Fibroblast of skin of right quadriceps (primary cell): ENCODE data around the gene YY2.
"Not testable (repeated sequence)": the region's sequence is repeated elsewhere in the genome, so short reads cannot be mapped to it uniquely, and the experiment has no call there.

Source experiments
- DNase-seq: peaks from one replicate; pipeline ENCODE4 v3.0.0-alpha.2; 2013

The YY2 gene

GRCh38 chrX:21855937-21856415 lies at the start of gene YY2:
Gene YY2, plus strand, starts transcription at chrX:21855987. Its CDS starts 498 bp downstream, at chrX:21856485.
- no peak for DNase-seq

- DNase-seq: peak; percentile 0
Measured at GRCh38 chrX:21806691-21807090, 49.1 kb upstream of the YY2 start.

- no peak for DNase-seq
Measured at GRCh38 chrX:21811832-21812231, 44.0 kb upstream of the YY2 start.

GRCh38 chrX:21812628-21813027 lies 43.2 kb upstream of the YY2 start:
- no peak for DNase-seq

- DNase-seq: no peak
Measured at GRCh38 chrX:21813612-21814368, 42.0 kb upstream of the YY2 start.

GRCh38 chrX:21816136-21816535 lies 39.7 kb upstream of the YY2 start:
- DNase-seq: no peak

GRCh38 chrX:21820170-21820569 lies 35.6 kb upstream of the YY2 start:
- not testable (repeated sequence) for DNase-seq

GRCh38 chrX:21821875-21822274 lies 33.9 kb upstream of the YY2 start:
- no peak for DNase-seq

- no peak for DNase-seq
Measured at GRCh38 chrX:21831496-21831895, 24.3 kb upstream of the YY2 start.

GRCh38 chrX:21837056-21837455 lies 18.7 kb upstream of the YY2 start:
- no peak for DNase-seq

GRCh38 chrX:21838937-21839333 lies 16.9 kb upstream of the YY2 start:
- DNase-seq: peak; percentile 1

GRCh38 chrX:21839334-21840192 lies 16.2 kb upstream of the YY2 start, which contains the start of gene MBTPS2:
Gene MBTPS2, plus strand, starts transcription at chrX:21839617. Its CDS starts 118 bp downstream, at chrX:21839735.
- DNase-seq: peak; percentile 88

- no peak for DNase-seq
Measured at GRCh38 chrX:21840193-21840545, 15.6 kb upstream of the YY2 start.

- no peak for DNase-seq
Measured at GRCh38 chrX:21843179-21843578, 12.6 kb upstream of the YY2 start.

GRCh38 chrX:21845096-21845495 lies 10.7 kb upstream of the YY2 start:
- DNase-seq: no peak

- no peak for DNase-seq
Measured at GRCh38 chrX:21847342-21847741, 8.4 kb upstream of the YY2 start.

- no peak for DNase-seq
Measured at GRCh38 chrX:21853578-21853977, 2.2 kb upstream of the YY2 start.

- no peak for DNase-seq
Measured at GRCh38 chrX:21856504-21856903, 717 bp downstream of the YY2 start.

GRCh38 chrX:21863241-21863640 lies 7.5 kb downstream of the YY2 start:
- DNase-seq: peak; percentile 21

GRCh38 chrX:21865436-21865835 lies 9.6 kb downstream of the YY2 start:
- DNase-seq: peak; percentile 13

- no peak for DNase-seq
Measured at GRCh38 chrX:21870494-21870893, 14.7 kb downstream of the YY2 start.

- DNase-seq: no peak
Measured at GRCh38 chrX:21873063-21873775, 17.4 kb downstream of the YY2 start.

- not testable (repeated sequence) for DNase-seq
Measured at GRCh38 chrX:21874182-21874581, 18.4 kb downstream of the YY2 start.
